Dermis microvascular lymphatic vessel endothelial cell (primary cell): ENCODE measurements around the gene MFAP2. TPM values are rescaled to one million over a fixed set of nuclear protein-coding genes. Genes with fewer than 3 reads are reported as not detected.

Experiments used
- DNase-seq, 2 donors: peaks; one replicate each; pipeline versions ENCODE4 v3.0.0 to v3.0.0-alpha.2; 2010; ENCODE audit warnings: low read depth in 2 of 2
- total RNA-seq: library from RNA; depleted of rRNA; stranded (reverse); fragments of >200 nt; gene quantifications from 2 replicates; pipeline ENCODE4 v1.2.1, GENCODE V29; 2014

Gene MFAP2
- total RNA-seq, 1 donor from 2014 or later = 8.9 TPM

DNA sequence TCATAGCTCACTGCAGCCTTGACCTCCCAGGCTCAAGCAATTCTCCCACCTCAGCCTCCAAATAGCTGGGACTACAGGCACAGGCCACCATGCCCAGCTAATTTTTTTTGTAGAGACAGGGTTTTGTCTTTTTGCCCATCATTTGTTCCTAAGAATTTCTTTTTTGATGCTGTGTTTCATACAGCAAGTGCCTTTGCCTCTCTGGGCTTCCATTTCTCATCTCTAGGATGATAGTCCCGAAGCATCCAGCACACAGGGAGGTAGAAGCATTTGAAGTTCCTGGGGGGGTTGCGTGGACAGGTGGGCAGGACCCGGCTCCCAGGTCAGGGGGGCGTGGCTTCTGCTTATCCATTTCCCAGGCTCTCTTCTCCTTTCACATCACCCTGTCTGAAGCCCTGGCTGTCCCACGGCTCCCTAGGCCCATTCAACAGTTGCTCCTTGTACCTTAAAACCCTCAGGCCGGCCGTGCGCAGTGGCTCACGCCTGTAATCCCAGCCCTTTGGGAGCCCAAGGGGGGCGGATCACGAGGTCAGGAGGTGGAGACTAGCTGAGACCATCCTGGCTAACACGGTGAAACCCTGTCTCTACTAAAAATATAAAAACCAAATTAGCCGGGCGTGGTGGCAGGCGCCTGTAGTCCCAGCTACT, 27.9 kb upstream of the MFAP2 start:
- no peak for DNase-seq

DNA sequence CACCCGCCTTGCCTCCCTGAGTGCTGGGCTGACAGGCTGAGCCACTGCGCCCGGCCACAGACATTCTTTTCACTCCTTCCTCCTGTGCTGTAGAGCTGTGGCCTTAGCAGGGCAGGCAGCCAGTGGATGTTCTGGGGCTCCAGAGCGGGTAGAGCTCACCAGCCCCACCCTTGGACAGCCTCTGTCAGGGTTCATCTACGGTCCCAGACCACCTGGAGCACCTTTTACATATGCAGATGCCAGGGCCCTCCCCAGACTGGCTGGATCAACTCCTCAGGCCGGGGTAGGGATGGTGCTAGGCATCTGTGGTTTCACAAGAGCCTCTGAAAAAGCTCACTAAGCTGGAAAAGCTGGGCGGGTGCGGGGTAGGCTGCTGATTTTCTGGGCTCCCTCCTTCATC, 26.7 kb upstream of the MFAP2 start:
- no peak for DNase-seq

DNA sequence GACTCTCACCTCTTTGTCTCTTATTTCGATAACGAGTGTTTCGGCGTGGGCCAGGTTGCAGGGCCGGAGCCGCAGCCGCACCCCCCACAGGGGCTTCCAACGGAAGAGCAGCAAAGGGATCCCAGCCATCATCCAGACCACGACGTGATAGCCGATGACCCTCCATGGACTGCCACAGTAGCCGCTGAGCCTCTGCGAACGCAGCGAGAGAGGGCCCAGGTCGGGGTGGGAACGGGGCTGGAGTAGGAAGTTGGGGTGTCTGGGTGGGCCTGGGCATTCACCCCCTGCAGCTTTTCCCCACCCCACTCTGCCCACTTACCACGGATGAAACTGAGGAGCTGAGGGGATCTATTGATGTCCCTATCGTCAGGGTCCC, 24.9 kb upstream of the MFAP2 start:
- DNase-seq = no peak

DNA sequence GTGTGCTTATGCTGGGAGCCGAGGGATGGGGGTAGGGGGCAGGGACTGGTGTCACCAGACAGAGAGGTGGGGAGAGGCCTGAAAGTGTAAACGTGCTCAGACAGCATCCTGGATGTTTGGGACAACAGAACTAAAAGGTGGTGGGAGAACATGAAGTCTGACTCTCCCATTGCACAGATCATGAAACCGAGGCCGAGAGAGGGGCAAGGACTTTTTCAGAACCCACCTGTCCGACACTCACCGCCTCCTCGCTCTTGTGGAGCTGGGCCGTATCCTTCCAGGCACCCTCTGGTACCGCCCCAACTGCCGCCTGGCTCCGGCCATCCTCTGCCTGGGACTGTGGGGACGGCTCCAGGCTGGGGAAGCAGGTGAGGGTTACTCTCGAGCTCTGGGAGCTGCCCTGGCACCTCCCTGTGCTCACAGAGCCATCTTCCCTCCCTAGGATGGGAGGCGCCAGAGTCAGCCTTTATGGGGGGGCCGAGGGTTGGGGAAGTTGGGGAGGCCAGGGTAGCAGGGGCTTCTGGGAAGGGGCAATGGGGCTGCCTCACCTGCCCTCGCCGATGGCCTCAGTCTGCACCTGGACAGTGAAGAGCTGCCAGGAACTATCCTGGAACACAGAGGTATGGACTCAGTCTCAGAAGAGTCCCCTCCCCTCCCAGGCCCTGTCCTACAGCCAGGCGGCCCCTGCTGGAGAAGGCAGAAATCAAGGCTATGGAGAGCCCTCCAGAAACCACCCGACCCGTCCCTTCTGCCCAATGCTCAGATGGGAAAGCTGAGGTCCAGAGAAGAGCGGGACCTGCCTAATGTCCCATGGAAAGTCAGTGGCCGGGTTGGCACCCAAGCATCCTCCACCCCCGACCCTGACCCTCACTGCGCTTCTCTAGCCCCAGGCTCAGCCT, 24.3 kb upstream of the MFAP2 start:
- DNase-seq = no peak

DNA sequence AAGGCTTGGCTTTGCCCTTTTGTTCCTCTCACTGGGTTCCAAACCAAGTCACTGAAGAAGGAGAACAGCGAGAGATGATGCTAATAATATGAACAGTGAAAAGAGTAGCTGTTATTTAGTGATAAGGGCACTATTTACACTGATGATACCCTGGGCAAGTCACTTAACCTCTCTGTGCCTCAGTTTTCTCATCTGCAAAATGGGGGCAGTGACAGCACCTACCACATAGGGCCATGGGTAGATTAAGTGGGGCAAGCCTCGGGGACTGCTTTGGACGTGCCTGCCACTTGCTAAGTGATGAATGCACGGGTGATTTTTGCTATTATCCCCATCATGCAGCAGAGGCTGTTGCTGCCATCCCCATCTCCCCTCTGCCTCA, 22.1 kb upstream of the MFAP2 start:
- DNase-seq = no peak

DNA sequence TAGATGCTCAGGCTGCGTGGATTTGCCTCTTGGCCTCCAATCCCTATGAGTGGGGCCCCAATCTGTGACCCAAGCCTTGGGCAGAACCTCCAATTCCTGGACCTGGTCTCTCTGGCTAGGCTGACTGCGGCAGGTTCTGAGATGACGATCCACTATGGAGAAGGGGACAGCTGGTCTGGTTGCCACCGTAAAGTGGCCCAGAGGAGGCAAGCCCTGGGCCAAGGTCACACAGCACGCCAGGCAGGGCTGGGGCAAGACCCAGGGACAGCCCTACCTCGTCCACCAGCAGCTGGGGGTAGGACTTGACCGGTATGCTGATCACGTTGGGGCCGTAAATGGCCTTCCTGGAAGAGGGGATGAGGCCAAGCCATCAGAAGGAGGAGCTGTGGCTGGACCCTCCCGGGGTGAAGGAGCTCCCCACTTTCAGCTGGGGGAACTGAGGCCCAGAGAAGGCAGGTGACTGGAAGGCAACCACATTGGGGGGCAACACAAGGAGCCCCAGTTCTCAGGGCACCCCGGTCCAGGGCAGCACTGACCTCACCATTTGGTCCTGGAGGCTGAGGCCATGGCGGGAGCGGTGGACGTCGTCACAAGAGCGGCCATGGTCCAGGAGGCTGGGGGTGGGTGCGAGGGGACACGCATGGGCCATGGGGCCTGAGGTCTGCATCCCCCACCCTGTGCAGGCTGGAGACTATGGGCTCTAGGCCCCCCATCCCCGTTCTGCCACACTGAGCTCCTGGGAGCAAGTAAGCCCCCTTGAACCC, 21.5 kb upstream of the MFAP2 start:
- no peak for DNase-seq

DNA sequence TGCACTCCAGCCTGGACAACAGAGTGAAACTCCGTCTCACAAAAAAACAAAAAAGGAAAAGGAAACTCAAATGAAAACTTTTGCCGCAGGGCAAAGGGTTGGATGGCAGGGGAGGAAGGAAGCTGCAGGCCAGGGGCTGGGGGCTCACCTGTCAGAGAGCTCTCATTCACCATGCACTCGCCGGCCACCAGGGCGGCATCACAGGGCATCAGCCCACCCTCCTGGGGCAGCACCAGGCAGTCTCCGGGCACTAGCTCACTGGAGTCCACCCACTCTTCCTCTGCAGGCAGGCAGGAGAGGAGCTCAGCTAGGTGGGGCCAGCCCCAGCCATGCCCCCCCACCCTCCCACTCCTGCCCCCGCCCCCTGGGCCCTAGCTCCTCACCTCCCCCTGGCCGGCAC, 19.4 kb upstream of the MFAP2 start:
- DNase-seq = no peak

DNA sequence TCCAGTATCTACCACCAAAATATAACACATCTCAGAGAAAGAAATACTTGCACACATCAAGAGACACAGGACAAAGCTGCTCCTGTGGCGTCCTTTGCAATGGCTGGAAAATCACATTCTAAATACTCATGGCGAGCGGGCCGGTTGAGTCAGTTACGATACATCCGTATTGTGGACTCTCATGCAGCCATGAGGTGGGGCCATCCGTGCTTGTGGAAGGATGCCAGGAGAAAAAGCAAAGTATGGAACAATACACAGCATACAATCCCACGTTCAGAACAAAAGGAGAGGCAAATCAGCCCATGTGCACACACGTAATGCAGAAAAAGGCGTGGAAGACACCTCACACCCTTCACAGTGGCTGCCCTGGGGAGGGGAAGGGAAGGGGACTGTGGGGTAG, 18.2 kb upstream of the MFAP2 start:
- peak in 1 of 2 donors; percentile 71 for DNase-seq

DNA sequence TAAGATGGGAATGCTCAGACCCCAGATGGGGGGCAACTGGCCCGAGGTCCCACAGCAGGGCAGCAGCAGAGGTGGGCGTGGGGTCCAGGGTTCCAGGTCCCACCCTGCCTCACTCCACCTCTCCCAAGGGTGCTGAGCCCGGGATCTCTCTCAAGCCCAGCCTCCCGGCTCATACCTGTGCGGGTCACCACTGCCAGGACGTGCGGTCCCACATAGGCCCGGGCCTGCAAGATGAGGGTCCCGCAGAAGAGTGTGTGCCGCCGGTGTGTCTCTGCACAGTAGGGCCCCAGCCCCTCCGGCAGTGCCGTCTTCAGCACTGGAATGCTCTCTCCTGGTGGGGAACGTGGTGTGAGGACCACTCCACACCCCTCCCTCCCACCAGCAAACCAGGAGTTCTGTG, 16.4 kb upstream of the MFAP2 start:
- DNase-seq = no peak

DNA sequence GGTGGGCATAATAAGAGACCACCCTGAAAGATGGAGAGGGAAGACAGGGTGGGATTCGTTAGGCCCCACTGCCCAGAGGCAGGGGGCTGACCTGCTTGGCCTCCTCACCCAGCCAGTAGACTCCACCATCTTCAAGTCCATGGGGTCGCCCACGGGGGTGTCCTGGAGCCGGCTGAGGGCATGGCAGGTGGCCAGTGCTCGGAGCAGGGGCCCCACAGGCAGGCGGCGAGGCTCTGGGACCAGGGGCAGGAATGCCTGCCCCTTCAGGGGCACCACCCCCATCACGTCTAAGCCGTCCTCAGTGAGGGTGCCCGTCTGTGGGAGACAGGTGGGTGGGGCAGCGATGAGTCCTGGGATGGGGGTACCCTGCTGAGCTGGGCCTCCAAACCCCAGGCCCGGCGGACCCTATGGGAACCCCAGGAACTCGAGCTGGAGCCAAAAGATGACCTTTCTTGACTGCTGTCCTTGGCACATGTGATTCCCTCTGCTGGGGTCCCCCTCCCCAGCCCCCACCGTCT, 13.2 kb upstream of the MFAP2 start:
- DNase-seq = no peak

DNA sequence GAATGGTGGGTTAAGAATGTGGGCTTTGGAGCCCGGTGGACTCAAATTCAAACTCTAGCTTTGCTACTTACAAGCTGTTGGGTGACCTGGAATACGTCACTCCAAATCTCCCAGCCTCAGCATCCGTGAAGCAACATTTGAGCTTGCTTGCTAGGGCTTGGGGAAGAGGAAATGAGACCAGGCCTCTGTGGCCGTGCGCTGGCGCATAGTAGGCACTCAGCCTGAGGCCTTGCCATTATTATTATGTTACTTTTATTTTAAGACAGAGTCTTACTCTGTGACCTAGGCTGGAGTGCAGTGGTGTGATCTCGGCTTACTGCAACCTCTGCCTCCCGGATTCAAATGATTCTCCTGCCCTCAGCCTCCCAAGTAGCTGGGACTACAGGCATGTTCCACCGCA, 12.3 kb upstream of the MFAP2 start:
- no peak for DNase-seq

DNA sequence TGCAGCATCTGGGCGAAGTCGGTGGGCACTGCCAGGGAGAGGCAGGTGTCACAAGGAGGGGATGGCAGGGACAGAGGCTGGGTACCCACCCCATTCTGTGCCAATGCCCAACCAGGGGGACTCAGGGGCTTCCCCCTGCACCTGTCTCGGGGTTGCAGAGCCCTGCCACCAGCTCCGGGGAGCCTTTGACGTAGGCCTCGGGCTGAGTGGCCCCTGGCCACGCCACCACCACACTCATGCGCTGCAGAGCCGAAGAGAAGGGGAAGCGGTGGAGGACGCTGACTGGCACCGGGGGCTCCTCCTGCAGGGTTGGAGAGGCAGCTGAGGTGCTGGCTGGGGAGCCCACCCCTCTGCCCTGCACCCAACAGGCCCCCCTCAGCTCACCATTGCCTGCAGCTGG, 11.7 kb upstream of the MFAP2 start:
- no peak for DNase-seq

DNA sequence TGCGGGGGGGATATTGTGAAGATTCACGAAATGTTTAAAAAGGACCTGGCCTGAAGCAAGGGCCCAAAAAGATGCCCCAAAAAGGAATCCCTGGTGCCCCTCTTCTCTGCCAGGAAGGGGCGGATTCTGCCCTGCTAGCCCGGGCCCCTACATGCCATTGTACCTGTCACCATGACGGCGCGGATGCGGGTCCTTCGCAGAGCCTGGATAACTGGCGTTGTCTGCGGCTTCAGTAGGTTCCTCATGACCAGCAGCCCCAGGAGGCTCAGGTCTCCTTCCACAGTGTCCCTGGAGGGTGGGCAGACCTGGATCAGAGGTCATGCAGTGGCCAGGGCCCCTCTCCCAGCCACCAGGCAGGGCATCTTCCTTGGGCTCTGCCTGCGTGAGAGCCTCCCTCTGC, 11.2 kb upstream of the MFAP2 start:
- no peak for DNase-seq

DNA sequence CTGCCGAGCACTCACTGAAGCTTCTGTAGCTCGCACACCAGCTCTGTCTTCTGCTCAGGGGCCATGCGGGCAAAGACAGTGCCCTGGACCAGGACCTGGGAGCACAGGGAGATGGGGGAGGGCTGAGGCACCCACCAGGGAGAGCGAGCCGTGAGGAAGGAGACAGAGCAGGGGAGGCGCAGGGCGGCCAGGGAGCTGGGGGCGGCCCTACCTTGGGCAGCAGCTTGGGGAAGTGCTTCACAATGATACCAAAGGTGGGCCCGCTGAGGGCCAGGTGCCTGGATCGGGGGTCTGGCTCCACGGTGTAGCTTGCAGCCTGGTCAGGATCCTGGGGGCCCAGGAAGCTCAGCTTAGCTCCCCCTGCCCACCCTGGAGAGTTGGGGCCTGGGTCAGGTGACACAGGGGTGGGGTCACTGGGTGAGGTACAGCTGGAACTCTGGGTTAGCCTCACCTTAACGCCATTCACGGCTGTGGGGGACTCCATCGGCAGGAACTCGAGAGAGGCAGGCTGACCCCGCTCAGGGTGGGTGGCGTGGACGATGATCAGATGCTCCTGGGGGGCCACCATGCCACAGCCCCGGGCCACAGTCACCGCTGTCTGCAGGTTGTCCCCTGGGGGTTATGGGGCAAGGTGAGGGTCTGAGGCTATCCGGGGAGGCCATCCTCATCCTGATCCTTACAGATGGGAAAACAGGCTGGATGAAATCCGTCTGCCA, 9.4 kb upstream of the MFAP2 start:
- no peak for DNase-seq

DNA sequence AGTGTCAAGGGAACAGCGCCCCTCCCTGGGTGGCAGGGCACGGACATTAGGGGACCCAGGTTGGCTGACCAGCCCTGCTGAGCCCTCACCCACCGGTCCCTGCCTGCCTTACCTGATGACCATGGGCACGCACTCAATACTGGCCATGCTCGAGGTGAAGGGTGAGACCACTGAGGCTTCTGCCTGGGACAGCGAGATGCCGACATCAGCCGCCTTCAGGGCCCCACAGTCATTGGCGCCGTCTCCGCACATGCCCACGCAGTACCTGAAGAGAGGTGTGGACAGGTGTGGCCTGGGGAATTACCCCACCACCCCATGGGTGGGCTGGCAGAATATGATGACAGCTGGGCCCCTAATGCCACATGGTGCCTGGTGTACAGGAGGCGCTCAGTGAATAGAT, 7.8 kb upstream of the MFAP2 start:
- DNase-seq = no peak

DNA sequence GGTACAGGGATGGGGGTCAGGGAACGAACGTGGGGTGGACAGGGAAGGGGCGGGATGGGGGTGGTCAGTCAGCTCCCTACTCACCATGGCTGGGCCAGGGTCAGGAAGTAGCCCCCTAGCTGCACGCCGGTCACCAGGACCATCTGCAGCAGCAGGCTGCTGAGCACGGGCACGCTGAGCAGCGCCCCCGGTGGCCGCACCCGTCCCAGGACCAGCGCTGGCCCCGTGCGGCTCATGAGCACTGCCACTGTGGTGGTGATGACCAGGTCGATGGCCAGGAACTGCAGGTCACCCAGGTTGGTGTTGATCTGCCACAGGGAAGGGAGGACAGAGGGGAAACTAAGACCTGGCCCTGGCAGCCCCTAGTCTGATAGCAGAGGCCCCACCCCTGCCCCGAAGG, 6.5 kb upstream of the MFAP2 start:
- DNase-seq = no peak

DNA sequence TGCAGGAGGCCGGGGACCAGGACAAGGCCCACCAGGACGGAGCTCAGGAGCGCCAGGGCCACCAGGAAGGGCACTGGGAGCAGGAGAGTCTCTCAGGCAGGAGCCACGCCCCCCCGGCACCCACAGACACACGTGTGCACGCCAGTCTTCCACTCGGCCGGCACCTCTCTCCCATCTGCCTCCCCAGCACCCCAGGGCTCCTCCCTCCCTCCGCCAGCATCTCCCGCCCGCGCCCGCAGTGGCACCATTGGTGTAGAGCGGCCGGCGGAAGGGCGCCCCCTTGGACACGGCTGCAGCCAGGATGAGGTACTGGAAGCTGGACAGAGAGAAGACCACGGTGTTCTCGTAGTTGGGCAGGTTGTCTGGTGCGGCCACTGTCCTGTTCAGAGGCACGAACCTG, 6.1 kb upstream of the MFAP2 start:
- no peak for DNase-seq

DNA sequence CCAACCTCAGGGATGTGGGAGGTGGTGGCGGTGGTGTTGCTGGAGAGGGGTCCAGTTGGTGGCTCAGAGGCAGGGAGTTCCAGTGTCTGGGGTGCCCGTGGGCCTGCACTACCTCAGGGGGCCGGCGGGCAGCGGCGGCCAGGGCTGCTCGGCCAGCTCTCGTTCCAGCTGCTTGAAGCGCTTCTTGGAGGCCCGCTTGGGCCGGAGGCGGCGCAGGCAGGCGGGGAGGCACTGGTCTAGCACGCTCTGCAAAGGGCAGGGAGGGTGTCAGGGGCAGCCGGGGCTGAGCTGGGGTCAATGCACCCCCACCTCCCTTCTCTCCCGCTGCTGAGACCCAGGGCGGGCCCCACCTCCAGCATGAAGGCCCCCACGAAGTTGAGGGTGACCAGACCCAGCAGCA, 5.7 kb upstream of the MFAP2 start:
- no peak for DNase-seq

DNA sequence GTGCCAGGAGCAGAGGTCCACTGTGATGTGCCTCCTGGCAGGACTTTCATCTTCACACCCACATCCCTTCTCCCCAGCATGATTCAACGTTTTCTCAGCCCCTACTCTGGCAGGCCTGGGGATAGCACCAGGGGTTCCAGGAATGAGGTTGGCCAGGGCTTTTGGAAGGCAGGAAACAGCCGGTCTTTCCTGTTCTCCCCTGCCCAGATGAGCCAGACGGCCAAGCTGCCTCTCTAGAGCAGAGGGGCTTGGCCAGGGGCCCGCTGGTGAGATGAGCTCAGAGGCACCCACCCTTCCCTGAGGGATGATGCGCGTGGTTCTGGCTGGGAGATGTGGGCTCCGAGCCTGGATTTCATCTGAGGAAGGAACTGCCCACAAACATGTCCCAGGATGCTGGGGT, 4.3 kb upstream of the MFAP2 start:
- DNase-seq = peak; percentile 84 to 97

DNA sequence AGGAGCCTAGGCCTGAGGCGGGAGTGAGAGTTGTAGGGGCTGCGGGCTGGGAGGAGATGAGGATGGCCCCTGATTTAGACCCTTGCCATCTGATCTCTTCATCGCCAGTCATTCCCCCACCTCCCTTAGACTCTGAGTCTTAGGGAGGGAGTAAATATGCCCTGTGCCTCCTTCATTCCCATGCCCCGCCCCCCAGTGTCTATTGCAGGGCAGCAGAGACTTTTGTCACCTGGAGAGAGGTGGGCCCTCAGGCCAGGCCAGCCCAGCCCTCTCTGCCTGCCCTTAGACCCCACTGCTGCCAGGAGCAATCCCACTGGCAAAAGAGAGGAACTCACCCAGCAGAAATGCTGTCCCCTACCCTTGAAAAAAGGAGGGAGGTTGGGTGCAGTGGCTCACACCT, 3.2 kb upstream of the MFAP2 start:
- DNase-seq = no peak

DNA sequence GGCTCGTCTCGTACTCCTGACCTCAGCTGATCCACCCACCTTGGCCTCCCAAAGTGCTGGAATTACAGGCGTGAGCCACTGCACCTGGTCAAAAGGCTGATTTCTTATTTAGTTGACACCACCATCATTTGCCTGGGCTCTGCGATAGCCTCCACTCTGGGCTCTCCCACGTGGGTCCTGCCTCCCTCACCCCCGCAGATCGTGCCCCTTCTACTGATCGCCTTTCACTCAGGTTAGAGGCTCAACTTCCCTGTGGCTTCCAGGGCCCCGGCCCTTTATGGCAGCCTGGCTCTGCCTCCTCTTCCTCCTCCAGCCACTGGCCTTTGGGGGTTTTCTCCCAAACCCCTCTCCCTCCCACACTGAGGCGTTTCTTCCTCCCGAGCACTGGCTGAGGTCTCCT, 2.5 kb upstream of the MFAP2 start:
- no peak for DNase-seq
